Putamen (tissue), 1 donor: Measurements from ENCODE around the gene MYOG.

Experiments
- DNase-seq: peaks from one replicate; pipeline ENCODE4 v3.0.0-alpha.2; 2016; ENCODE audit warnings: low spot score

Gene MYOG

GRCh38 chr1:203117611-203118575 is 32.1 kb upstream of the MYOG start:
- DNase-seq: peak; percentile 52

- DNase-seq: no peak
These were observed 30.4 kb upstream of the MYOG start for GRCh38 chr1:203116091-203116820.

GRCh38 chr1:203114202-203114601 is 28.4 kb upstream of the MYOG start:
- no peak for DNase-seq

- DNase-seq: no peak
These were observed 27.5 kb upstream of the MYOG start for GRCh38 chr1:203113308-203113707.

- DNase-seq: no peak
These were observed 26.7 kb upstream of the MYOG start for GRCh38 chr1:203112475-203112874.

- no peak for DNase-seq
These were observed 19.1 kb upstream of the MYOG start for GRCh38 chr1:203104789-203105390.

- DNase-seq: no peak
These were observed 18.1 kb upstream of the MYOG start for GRCh38 chr1:203103829-203104495.

- no peak for DNase-seq
These were observed 17.4 kb upstream of the MYOG start for GRCh38 chr1:203103216-203103615.

- no peak for DNase-seq
These were observed 16.2 kb upstream of the MYOG start for GRCh38 chr1:203101813-203102634.

GRCh38 chr1:203100516-203100869 is 14.7 kb upstream of the MYOG start:
- no peak for DNase-seq

- no peak for DNase-seq
These were observed 14.1 kb upstream of the MYOG start for GRCh38 chr1:203099805-203100515.

- no peak for DNase-seq
These were observed 13.2 kb upstream of the MYOG start for GRCh38 chr1:203098914-203099520.

GRCh38 chr1:203098445-203098844 is 12.6 kb upstream of the MYOG start:
- DNase-seq: no peak

- no peak for DNase-seq
These were observed 11.2 kb upstream of the MYOG start for GRCh38 chr1:203097001-203097400.

GRCh38 chr1:203096566-203096965 is 10.8 kb upstream of the MYOG start:
- DNase-seq: no peak

- DNase-seq: no peak
These were observed 9.4 kb upstream of the MYOG start for GRCh38 chr1:203095061-203095690.

- no peak for DNase-seq
These were observed 8.1 kb upstream of the MYOG start for GRCh38 chr1:203093754-203094410.

GRCh38 chr1:203091761-203092330 is 6.0 kb upstream of the MYOG start:
- DNase-seq: no peak

GRCh38 chr1:203091199-203091477 is 5.3 kb upstream of the MYOG start:
- DNase-seq: no peak
